HG03097 (cell line): Measurements from ENCODE around the gene MED26.

ENCODE experiments used
- ATAC-seq: cut with Tn5 transposase; IDR thresholded peaks from one replicate; pipeline ENCODE4 v1.9.1; 2021; ENCODE audit not compliant: unreplicated experiment, low FRiP score

The MED26 gene

GRCh38 chr19:16615808-16616207 lies 12.2 kb downstream of the MED26 start:
- ATAC-seq, result no peak

GRCh38 chr19:16614941-16615340 lies 13.1 kb downstream of the MED26 start:
- no peak for ATAC-seq

GRCh38 chr19:16613841-16614240 lies 14.2 kb downstream of the MED26 start:
- no peak for ATAC-seq

GRCh38 chr19:16612636-16613035 lies 15.4 kb downstream of the MED26 start:
- no peak for ATAC-seq

- ATAC-seq, result no peak
These were observed 16.9 kb downstream of the MED26 start for GRCh38 chr19:16611121-16611520.

- ATAC-seq, result no peak
These were observed 18.3 kb downstream of the MED26 start for GRCh38 chr19:16609511-16610200.

- ATAC-seq, result no peak
These were observed 19.7 kb downstream of the MED26 start for GRCh38 chr19:16608290-16608739.

- ATAC-seq, result no peak
These were observed 20.2 kb downstream of the MED26 start for GRCh38 chr19:16607819-16608218.

GRCh38 chr19:16605553-16605994 lies 22.4 kb downstream of the MED26 start:
- ATAC-seq, result no peak

- ATAC-seq, result no peak
These were observed 22.9 kb downstream of the MED26 start for GRCh38 chr19:16605115-16605514.

- no peak for ATAC-seq
These were observed 23.4 kb downstream of the MED26 start for GRCh38 chr19:16604615-16605014.

GRCh38 chr19:16603090-16603489 lies 24.9 kb downstream of the MED26 start:
- no peak for ATAC-seq

GRCh38 chr19:16601378-16602052 lies 26.5 kb downstream of the MED26 start:
- no peak for ATAC-seq

GRCh38 chr19:16600824-16601223 lies 27.2 kb downstream of the MED26 start:
- ATAC-seq, result no peak

GRCh38 chr19:16599655-16600346 lies 28.2 kb downstream of the MED26 start:
- no peak for ATAC-seq

- no peak for ATAC-seq
These were observed 29.2 kb downstream of the MED26 start for GRCh38 chr19:16598848-16599247.

- ATAC-seq, result no peak
These were observed 31.6 kb downstream of the MED26 start for GRCh38 chr19:16596399-16596798.

GRCh38 chr19:16595097-16595496 lies 32.9 kb downstream of the MED26 start:
- ATAC-seq, result no peak

GRCh38 chr19:16594681-16595091 lies 33.3 kb downstream of the MED26 start:
- no peak for ATAC-seq

- peak; percentile 36 for ATAC-seq
These were observed 33.8 kb downstream of the MED26 start for GRCh38 chr19:16594131-16594586.

- no peak for ATAC-seq
These were observed 34.8 kb downstream of the MED26 start for GRCh38 chr19:16593181-16593580.
